EH (cell line): ENCODE data around the gene RDM1.

Experiments used
- DNase-seq: peaks from one replicate; pipeline ENCODE4 v3.0.0-alpha.2; 2015; ENCODE audit warnings: low read depth

Gene RDM1

GRCh38 chr17:35870906-35871819, 59.4 kb downstream of the RDM1 start:
- DNase-seq, result no peak

GRCh38 chr17:35868737-35869136, 61.8 kb downstream of the RDM1 start, which contains the start of gene HEATR9:
Gene HEATR9 (minus strand): TSS chr17:35868891. CDS start chr17:35868742, 149 bp downstream.
- DNase-seq, result no peak
